ENCODE data around the gene SFTPD.
"Not testable (repeated sequence)": the region's sequence is repeated elsewhere in the genome, so short reads cannot be mapped to it uniquely, and the experiment has no call there.

The SFTPD gene

DNA sequence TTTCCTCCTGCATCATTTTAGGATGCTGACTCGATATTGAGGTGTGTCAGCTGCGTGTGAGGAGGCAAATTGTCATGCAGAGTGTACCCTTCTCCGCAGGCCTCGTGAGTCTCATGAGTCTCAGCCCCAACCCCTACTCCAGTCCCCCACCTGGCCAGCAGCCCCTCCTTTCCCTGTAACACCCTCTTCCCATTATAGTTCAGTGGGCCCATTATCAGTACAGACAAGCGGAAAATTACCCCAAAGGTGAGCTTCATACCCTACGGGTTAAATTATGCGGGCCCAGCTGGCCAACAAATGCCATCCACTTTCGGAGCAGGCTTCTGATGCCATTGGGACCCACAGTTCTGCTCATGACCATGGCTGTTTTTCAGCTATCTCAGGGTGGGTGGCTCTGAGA lies 25.2 kb downstream of the SFTPD start:
- no peak for DNase-seq

GRCh38 chr10:79923145-79923544 lies 25.8 kb downstream of the SFTPD start:
- no peak for DNase-seq

- DNase-seq = not testable (repeated sequence)
Observed at GRCh38 chr10:79922011-79922412, 26.9 kb downstream of the SFTPD start.

DNA sequence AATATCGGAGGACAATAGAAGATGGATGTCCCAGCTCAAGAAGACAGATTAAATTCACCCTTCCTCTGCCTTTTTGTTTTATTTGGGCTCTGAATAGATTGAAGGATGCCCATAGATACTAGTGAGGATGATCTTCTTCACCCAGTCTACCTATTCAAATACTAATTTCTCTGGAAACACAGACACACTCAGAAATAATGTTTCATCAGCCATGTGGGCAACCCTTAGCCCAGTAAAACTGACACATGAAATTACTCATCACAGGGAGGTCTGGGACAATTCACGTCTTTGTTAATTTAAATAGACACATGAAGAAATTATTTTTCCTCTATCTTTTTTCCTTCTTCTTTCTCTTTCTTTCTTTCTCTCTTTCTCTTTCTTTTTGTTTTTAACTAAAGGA lies 33.1 kb downstream of the SFTPD start:
- not testable (repeated sequence) for DNase-seq

GRCh38 chr10:79914512-79914911 lies 34.4 kb downstream of the SFTPD start:
- DNase-seq = not testable (repeated sequence)

DNA sequence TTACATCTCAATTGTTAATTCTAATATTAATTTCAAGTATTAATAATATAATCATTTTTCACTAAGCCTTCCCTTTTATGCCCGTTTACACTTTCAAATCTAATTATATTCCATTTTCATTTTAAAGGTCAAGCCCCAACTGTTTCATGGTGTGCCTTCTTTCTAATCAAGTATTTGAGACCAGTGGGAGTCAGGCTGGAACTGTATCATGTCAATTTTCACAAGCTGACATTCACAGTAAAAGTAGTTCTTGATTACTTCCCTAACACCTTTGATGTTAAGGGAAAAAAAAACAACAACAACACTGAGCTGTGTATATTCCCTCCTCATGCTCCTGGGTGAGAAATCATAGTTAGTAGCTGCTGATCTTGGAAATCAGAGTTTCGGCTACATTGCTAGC lies 38.1 kb downstream of the SFTPD start:
- DNase-seq = no peak

DNA sequence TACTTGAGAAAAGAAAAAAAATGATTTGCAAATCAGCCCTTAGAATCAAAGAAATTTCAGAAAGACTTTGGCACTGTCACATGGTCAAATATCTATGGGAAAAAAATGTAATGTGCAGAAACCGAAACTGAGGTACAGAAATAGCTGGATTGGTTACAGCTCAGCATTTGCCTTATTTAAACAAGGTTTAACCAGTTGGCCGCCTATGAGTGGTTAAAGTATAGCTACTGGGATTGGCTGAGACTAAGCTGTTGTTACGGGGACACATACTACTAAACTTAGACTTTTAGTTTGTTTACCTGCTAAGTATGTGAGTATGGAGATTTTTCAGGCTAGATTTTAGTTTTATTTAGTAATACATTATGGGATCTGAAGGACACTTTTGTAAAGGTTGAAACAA lies 38.6 kb downstream of the SFTPD start:
- no peak for DNase-seq

DNA sequence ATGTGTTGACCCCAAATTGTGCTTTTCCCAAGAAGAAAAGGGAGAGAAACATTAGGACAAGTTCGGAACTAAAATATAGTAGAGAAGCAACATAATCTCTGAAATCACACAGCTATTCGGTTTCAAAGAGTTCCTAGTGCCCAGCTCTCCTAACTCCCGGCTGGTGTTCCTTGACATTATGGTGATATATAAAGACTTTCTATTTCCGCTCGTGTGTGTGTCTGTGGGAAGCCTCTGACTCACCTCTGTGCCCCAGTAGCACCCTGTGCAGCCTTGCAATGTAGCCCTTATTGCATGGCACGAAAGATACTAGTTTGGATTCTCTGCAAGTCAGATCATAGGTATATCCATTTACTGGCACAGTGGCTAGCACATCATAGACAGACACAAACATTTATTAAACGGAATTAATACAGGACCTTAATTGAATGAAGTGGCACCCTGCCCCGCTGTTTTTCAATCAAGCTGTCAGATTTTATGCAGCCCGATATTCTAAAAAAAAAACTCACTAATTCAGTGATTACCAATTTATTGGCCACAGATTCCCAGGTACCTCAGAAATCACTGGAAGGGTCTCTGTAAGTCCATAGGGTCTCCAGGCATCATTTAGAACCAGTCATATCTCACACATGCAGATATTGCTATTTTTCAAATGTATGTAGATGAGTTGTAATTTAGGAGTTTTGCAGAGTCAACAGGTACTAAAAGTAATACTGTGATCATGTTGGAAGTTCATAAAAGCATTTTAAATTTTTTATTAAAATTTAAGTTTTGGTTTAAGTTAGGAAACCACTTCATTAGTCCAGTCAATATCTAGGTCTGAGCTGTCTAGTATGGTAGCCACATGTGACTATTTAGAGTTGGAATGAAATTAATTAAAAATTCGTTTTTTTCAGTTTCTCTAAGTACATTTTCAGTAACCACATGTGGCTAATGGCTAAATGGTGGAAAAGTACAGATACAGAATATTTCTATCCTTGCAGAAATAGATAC lies 43.3 kb downstream of the SFTPD start:
- DNase-seq = no peak

DNA sequence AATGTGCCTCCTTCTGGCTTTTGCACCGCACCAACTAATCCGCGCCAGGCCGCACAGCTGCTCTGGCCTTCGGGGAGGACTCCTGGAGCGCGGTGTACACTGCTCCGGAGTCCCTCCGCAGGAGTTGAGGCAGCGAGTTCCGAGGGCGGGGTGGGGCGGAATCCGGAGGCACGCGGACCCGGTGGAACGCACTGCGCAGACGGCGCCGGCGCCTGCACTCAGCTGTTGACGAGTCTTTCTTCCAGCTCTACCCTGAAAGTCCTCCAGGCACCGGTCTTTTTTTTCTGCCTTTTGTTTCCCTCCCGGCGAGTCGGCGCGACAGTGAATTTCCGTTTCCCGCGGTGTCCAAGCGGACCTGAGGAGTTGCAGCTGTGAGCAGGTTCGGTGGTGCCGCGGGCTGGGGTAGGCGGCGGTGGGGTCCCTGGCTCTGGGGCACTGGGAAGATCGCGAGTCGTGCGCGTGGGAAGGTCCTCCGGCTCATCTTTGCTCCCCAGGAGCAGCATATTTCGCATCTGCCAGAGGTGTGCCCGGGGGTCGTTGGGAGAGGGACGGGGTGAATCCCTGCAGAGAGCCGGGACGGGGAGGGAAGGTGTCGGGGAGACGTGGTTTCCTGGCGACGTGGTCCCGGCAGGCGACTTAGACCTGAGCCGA lies 44.1 kb downstream of the SFTPD start:
- DNase-seq = no peak

DNA sequence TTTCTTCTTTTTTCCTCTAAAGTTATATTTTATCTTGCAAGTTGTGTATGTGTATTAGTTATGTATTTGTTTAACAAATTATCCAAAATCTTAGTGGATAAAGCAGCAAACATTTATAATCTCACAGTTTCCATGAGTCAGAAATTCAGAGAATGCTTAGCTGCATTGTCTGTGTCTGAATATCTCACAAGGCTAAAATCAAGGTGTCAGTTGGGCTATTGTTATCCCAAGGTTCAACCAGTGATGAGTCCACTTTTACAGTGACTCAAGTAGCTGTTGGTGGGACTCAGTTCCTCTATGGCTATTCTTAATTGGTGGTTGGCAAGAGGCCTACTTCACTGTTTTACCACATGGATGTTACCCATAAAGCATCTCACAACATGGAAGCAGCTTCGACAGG lies 47.3 kb downstream of the SFTPD start:
- DNase-seq = not testable (repeated sequence)

GRCh38 chr10:79898597-79899325 lies 50.1 kb downstream of the SFTPD start:
- no peak for DNase-seq

GRCh38 chr10:79892896-79893295 lies 56.0 kb downstream of the SFTPD start:
- DNase-seq = not testable (repeated sequence)

DNA sequence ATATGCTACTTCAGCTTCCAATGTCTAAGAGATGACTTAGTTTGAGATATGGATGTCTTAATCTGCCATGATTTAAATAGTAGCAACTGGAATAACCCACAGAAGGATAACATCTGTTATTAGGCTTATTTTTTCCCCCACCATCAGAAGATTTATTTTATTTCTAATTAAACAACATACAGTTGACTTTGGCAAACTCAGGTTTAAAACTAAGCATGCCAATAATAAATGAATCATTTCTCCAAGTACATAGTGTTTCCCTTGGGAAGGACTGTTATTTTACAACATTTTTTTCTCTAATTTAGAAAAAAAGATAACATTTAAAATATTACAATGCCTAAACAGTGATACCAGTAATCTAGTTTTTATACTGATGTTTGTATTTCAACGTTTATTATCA lies 58.4 kb downstream of the SFTPD start:
- no peak for DNase-seq

- not testable (repeated sequence) for DNase-seq
Observed at GRCh38 chr10:79888984-79889383, 59.9 kb downstream of the SFTPD start.
